GM20000 (cell line): ENCODE measurements around the gene HOMER2.

ENCODE experiments used
- DNase-seq: peaks from one replicate; pipeline ENCODE4 v3.0.0; 2012; ENCODE audit warnings: low spot score
- TF ChIP-seq, protein P1 (sequence below): IDR thresholded peaks from 2 replicates; pipeline ENCODE4 v1.5.1; 2012; ENCODE audit warnings: mild to moderate bottlenecking, control low read depth; ENCODE audit errors: extremely low read depth, missing control alignments

Gene HOMER2

DNA sequence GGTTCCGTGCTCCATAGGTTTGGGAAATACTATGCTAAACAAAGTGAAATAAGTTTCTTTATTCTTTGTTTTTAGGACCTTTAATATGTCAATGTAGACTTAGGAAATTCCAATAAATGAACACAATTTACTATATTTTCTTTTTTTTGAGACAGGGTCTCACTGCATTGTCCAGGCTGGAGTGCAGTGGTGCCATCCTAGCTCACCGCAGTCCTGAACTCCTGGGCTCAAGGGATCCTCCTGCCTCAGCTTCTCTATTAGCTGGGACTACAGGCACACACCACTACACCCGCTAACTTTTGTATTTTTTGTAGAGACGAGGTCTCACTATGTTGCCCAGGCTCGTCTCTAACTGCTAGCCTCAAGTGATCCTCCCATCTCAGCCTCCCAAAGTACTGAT, 12.4 kb upstream of the HOMER2 start:
- no peak for DNase-seq
- TF ChIP-seq, protein P1, sequence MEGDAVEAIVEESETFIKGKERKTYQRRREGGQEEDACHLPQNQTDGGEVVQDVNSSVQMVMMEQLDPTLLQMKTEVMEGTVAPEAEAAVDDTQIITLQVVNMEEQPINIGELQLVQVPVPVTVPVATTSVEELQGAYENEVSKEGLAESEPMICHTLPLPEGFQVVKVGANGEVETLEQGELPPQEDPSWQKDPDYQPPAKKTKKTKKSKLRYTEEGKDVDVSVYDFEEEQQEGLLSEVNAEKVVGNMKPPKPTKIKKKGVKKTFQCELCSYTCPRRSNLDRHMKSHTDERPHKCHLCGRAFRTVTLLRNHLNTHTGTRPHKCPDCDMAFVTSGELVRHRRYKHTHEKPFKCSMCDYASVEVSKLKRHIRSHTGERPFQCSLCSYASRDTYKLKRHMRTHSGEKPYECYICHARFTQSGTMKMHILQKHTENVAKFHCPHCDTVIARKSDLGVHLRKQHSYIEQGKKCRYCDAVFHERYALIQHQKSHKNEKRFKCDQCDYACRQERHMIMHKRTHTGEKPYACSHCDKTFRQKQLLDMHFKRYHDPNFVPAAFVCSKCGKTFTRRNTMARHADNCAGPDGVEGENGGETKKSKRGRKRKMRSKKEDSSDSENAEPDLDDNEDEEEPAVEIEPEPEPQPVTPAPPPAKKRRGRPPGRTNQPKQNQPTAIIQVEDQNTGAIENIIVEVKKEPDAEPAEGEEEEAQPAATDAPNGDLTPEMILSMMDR, result no peak

DNA sequence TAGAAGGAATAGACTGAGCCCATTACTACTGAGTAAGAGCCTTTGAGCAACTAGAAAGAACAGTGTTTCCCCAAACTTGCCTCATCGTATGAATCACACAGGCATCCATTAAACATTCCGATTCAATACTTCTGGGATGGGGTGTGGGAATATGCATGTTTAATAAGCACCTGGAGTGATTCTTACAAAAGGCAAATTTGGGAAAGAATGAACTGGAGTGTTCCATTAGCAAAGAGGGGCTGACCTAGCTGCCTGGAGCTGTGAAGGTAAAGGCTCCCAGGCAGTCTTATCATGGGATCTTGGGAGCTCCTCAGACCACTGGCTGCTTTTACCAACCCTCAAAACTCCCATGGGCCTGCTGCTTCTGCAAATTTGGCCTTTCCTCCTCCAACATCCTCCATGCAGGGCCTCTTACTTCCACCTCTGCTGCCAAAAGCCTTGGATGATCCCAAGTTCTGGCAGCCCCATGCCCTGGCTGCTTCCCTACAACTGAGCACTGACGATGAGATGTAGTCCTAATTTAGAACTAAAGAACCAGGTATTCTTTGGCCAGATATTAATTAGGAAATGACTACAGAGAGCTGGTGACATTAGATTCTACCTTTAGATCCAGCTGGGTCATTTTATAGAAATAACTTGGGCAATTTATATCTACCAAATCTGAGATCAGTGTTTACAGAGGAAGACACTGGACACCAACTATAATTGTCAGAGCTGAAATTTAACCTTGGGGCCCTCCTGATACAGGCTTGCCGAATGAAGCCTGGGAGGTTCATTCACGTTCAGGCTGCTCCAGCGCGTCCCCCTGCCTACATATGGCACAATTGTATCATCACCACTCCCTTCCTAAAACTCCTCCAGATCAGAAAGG, 11.2 kb upstream of the HOMER2 start:
- DNase-seq, result no peak
- TF ChIP-seq, protein P1, result no peak

GRCh38 chr15:82960766-82961165, 8.2 kb upstream of the HOMER2 start:
- TF ChIP-seq, protein P1, result no peak
- no peak for DNase-seq

DNA sequence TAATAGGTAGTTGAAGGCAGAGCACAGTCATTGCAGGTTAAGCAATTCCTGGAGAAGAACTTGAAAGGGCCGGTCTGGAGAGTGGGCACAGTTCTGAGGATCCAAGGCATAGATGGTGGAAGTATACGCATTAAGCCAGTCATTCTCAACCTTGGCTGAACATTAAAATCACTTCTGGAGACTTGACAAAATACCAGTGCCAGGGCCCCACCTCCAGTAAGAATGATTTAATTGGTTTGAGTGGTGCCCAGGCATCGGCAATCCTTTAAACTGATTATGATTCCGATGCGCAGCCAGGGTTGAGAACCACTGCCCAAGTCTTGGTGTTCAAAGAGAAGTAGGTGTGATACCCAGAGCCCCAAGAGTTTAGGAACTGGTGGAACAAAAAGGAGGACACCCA, 6.9 kb upstream of the HOMER2 start:
- TF ChIP-seq, protein P1, result no peak
- DNase-seq, result no peak

- TF ChIP-seq, protein P1, result no peak
- no peak for DNase-seq
These were observed 6.1 kb upstream of the HOMER2 start for GRCh38 chr15:82958638-82959037.

GRCh38 chr15:82951472-82952157, 905 bp downstream of the HOMER2 start:
- peak; percentile 49 for DNase-seq
- TF ChIP-seq, protein P1, result no peak

DNA sequence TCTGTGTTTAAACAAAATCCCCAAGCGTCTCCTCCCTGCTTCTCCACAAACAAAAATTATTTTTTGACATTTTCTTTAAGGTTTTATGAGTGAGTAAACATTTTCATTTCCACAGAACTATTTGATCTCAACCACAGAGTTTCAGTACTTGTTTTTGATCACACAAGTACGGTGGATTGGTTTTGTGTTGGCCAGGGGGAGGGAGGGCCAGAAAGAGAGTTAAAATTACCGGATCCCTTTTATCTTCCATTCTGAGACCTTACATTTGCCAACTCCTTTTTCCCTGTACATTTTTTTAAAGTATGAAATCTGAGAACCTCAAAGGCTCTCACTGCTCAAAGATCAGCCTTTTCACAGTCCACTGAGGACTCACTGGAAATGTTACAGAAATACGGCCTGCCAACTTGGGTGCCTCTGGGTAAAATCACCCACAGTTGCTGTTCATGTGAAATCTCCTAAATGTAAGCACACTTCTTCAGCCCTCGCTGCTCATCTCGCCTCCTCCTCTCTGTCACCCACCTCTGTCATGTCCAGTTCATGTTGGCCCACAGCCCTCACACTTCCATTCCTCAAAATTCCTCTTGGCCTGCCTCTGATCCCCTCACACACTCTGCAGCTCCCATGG, 1.7 kb downstream of the HOMER2 start:
- TF ChIP-seq, protein P1, result no peak
- peak; percentile 73 for DNase-seq
